Fibroblast of mammary gland (primary cell): ENCODE results near the gene KLHL18.
"Not testable (repeated sequence)": the region's sequence is repeated elsewhere in the genome, so short reads cannot be mapped to it uniquely, and the experiment has no call there.

Source experiments
- DNase-seq: peaks from one replicate; pipeline ENCODE4 v3.0.0-alpha.2; 2010; ENCODE audit warnings: low read depth
- H3K4me3 ChIP-seq: 2 replicates; pipeline ENCODE4 v1.5.1; 2011; ENCODE audit warnings: low read depth, mild to moderate bottlenecking, low read length, moderate library complexity; ENCODE audit not compliant: control insufficient read depth
- CTCF ChIP-seq: conservative IDR thresholded peaks from 2 replicates; pipeline ENCODE4 v1.5.1; 2011; ENCODE audit warnings: low read depth, low read length, inconsistent platforms; ENCODE audit not compliant: control insufficient read depth, insufficient read depth

KLHL18 gene

DNA sequence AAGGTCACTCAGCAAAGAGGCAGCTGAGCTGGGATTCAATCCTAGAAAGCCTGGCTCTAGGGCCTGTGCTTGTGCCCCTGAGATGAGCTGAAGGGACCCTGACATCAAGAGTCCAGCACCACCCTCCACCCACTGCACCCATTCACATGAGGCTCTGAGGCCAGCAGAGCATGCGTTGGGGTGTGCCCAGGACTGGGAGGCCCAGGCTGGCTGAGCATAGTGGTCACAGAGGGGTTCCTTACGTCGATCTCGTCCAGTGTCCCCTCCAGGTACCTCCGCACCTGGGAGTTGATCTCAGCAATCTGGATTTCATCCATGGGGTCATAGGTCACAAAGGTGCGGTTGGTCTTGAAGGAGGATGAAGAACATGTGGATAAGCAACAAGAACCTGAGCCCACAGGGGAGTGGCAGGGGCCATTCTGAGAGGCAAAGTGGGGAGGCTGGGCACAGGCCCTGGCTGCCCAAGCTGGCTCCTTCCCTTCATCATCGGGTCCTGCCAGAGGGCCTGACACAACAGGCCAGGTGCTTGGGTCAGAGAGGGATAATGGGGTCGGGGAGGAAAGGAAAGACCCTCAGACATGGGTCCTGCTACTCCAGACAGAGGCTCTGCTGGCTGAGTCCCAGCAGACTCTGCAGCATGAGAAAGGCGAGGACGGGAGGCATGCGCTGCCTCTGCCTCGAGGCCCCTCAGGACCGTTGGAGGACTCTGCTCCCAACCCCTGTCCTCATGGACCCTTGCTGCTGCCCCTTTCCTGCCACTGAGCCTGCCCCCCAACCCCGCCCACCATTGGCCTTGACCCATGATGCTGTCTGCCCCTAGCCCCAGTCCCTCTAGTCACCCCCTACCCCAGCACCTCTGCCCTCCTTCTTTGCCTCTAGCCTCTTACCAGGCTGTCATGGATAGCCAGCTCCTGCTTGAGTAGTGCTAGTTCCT lies 35.3 kb upstream of the KLHL18 start:
- TF ChIP-seq CTCF, result no peak
- DNase-seq, result no peak
- no peak overlapping the region for H3K4me3 ChIP-seq

GRCh38 chr3:47250309-47251060 lies 32.3 kb upstream of the KLHL18 start:
- no peak overlapping the region for H3K4me3 ChIP-seq
- peak; percentile 36 for TF ChIP-seq CTCF
- peak; percentile 42 for DNase-seq

GRCh38 chr3:47251085-47251484 lies 31.7 kb upstream of the KLHL18 start:
- not testable (repeated sequence) for H3K4me3 ChIP-seq, DNase-seq

- DNase-seq, result no peak
Measured at GRCh38 chr3:47251689-47252088, 31.1 kb upstream of the KLHL18 start.

GRCh38 chr3:47256331-47256730 lies 26.4 kb upstream of the KLHL18 start:
- H3K4me3 ChIP-seq, DNase-seq: not testable (repeated sequence)

More at GRCh38 chr3:47251689-47252088, 31.1 kb upstream of the KLHL18 start:
- no peak for TF ChIP-seq CTCF
- no peak overlapping the region for H3K4me3 ChIP-seq

DNA sequence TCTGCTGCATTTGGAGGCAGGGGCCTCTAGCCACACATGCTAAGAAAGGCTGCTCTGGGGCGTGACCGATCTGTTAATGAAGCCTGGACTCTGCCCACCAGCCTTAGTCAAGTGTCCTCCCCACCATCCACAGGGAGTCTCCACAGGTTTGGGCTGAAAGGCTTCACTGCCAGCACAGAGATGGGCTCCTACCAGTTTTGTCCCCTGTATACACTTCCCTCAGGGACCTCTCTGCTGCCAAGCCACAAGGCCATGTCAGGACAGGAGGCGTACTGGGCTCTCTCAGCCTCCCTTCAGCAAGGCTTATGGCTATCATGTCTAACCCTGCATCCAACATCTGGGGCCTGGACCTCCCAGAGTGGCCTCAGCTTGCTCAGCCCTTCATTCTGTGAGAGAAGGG lies 23.6 kb upstream of the KLHL18 start:
- TF ChIP-seq CTCF, result no peak
- H3K4me3 ChIP-seq, result no peak overlapping the region
- no peak for DNase-seq

DNA sequence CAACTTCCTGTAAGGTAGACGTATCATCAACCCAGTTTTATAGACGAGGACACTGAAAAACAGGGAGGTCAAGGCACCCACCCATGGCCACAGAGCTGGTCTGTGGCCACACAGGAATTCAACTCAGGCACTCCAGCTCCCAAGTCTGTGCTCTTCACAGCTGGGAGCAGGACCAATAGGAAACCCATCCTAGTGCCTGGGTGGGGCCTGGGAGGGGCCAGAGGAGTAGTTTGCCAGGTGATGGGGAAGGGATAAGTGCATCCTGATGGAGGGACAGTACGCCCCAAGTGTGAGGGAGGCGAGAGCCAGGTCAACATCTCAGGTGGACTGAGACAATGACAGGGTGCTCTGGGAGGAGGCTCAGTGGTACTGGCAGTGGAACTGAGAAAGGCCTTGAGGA lies 22.1 kb upstream of the KLHL18 start:
- no peak for DNase-seq
- H3K4me3 ChIP-seq, result no peak overlapping the region
- TF ChIP-seq CTCF, result no peak
